Stimulated activated CD4-positive, alpha-beta T cell treated with anti-CD3 and anti-CD28 coated beads, Interleukin-1b, Interleukin-23, amount 100 ng/mL, for 1 hour (primary cell): ENCODE results near the gene OR4A47.
"Not testable (repeated sequence)": the region's sequence is repeated elsewhere in the genome, so short reads cannot be mapped to it uniquely, and the experiment has no call there.

Source experiments
- DNase-seq, 2 donors: peaks; one replicate each; pipeline ENCODE4 v3.0.0-alpha.2; 2020; ENCODE audit warnings: low read depth in 2 of 2

Gene OR4A47

GRCh38 chr11:48488493-48488892, at the start of gene OR4A47:
TSS of gene OR4A47 (plus strand) at chr11:48488793. CDS start at chr11:48488793, 0 bp downstream.
- not testable (repeated sequence) for DNase-seq

- DNase-seq = not testable (repeated sequence)
Observed at GRCh38 chr11:48455909-48456308, 32.7 kb upstream of the OR4A47 start.

- not testable (repeated sequence) for DNase-seq
Observed at GRCh38 chr11:48473966-48474365, 14.6 kb upstream of the OR4A47 start.

GRCh38 chr11:48474703-48475102, 13.9 kb upstream of the OR4A47 start:
- not testable (repeated sequence) for DNase-seq

GRCh38 chr11:48506169-48506568, 17.6 kb downstream of the OR4A47 start:
- DNase-seq = not testable (repeated sequence)

- DNase-seq = no peak
Observed at GRCh38 chr11:48538991-48539390, 50.4 kb downstream of the OR4A47 start.
